Lung microvascular endothelial cell (primary cell): Measurements from ENCODE around the gene LMO7. TPM values are rescaled to one million over a fixed set of nuclear protein-coding genes. Genes with fewer than 3 reads are reported as not detected.

ENCODE experiments used
- DNase-seq, 2 donors: peaks; one replicate each; pipeline versions ENCODE4 v3.0.0 to v3.0.0-alpha.2; 2010; ENCODE audit warnings: low read depth in 2 of 2
- total RNA-seq: library from RNA; depleted of rRNA; stranded (reverse); fragments of >200 nt; gene quantifications from 2 replicates; pipeline ENCODE4 v1.2.1, GENCODE V29; 2014

LMO7 gene
- total RNA-seq, result 25.6 and 31.2 TPM in 2 replicates

- peak; percentile 46 to 53 for DNase-seq
These were observed at the start of gene LMO7 for GRCh38 chr13:75635828-75636435. Gene LMO7, plus strand, starts transcription at chr13:75636330. Its CDS starts 328 bp downstream, at chr13:75636658.

- no peak for DNase-seq
These were observed 48.5 kb upstream of the LMO7 start for GRCh38 chr13:75587679-75588078.

- DNase-seq, result no peak
These were observed 39.4 kb upstream of the LMO7 start for GRCh38 chr13:75596657-75597182.

GRCh38 chr13:75600371-75600770 lies 35.8 kb upstream of the LMO7 start:
- DNase-seq, result no peak

DNA sequence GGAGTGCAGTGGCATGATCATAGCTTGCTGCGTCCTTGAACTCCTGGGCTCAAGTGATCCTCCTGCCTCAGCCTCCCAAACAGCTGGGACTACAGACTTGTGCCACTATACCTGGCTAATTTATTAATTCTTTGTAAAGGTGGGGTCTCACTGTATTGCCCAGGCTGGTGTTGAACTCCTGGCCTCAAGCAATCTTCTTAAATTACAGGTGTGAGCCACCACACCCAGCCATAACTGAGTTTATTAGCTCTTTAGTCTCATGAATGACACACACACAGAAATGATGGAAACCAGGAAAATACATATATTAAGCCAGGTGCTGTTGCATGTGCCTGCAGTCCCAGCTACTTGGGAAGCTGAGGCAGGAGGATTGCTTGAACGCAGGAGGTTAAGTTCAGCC lies 33.1 kb upstream of the LMO7 start:
- DNase-seq, result no peak

DNA sequence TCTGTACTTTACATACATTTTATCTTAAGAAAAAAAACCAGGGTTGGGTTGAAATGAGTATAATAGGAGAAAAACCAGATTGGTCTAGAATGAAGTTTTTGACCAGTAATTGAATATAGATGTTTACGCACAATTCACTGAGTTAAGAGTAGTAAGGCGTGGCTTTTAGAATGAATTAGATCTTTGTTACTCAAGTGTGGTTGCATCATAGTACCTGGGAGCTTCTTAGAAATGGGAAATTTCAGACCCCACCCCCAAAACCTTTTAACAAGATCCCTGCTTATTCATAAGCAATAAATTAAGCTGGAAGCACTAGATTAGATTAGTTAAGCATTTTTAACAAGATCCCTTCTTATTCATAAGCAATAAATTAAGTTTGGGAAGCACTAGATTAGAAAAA lies 28.7 kb upstream of the LMO7 start:
- DNase-seq, result no peak

DNA sequence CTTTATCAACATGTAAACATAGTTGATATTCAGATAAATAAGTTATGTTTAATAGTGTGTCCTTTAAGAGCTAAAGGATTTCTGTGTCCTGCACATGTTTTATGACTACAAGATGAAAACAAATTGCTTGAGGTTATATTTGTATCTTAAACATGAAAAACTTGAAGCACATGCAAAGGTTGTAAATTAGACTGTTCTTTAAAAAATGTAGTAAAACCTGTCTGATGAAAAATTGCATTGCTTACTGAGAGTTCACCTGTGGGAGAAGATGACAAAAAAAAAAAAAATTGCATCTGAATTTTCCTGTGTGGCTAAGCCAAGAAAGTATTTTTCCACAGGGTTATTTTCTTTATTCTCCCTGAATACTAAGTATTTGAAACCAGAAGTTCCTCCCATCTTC lies 25.7 kb upstream of the LMO7 start:
- no peak for DNase-seq

DNA sequence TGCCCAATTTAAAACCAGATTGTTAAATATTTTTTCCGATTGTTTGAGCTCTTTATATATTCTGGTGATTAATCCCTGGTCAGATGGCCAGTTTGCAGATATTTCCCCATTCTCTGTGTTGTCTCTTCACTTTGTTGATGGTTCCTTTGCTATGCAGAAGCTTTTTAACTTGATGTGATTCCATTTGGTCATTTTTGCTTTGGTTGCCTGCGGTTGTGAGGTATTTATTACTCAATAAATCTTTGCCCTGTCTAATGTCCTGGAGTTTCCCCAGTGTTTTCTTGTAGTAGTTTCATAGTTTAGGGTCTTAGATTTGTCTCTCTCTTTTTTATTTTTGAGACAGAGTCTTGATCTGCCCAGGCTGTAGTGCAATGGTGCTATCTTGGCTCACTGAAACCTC lies 23.8 kb upstream of the LMO7 start:
- no peak for DNase-seq

- no peak for DNase-seq
These were observed 18.9 kb upstream of the LMO7 start for GRCh38 chr13:75617230-75617629.

DNA sequence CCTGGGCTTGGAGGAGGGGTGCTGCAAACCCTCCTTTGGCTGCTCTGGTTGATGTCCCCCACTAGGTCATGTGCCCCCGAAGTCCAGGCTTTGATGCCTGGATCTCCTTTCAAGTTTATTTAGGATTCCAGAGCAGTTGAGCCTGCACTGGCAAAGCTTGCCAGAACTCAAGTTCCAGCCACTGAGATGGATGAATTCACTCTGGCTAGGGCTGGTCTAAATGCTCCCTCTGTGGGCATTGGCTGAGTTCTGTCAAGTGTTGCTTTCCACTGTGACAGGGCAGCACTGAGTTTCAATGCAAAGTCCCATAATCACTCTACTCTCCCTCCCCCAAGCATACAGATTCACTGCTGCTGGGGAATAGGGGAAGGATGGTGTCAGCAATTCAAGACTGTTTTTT lies 17.8 kb upstream of the LMO7 start:
- DNase-seq, result no peak

DNA sequence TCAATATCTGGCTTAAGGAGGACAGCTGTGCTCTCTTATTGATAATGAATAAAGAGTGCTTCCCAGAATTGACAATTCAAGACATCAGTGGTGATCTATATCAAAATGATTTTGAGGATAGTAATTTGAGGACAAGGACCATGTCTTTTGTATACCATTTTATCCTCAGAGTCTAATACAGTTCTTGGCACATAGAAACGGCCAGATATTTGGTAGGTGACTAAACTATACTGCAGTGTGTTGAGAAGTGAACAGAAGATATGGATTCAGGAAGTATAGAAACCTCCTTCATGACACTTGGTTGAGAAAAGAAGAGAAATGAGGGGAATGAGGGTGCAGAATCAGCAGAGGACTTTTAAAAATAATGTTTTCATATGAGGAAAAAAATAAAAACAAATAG lies 16.1 kb upstream of the LMO7 start:
- DNase-seq, result no peak

- peak; percentile 15 to 36 for DNase-seq
These were observed 15.0 kb upstream of the LMO7 start for GRCh38 chr13:75621147-75621546.

DNA sequence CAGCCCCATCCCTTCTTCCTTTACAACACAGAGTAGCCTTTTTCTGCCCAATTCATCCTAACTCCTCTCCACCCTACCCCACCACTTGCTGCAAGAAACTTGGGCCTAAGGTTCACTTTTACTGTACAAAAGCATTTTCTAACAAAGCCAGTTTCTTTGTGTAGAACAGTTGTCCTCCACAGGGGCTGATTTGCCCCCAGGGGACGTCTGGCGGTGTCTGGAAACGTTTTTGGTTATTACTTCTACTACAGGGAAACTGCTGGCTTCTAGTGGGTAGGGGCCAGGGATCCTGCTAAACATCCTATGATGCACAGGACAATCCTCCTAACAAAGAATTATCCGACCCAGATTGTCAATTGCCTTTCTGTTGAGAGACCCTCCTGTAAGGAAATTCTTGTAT lies 7.3 kb upstream of the LMO7 start:
- no peak for DNase-seq

- DNase-seq, result peak in 1 of 2 donors; percentile 17
These were observed 2.8 kb upstream of the LMO7 start for GRCh38 chr13:75633285-75633684.

DNA sequence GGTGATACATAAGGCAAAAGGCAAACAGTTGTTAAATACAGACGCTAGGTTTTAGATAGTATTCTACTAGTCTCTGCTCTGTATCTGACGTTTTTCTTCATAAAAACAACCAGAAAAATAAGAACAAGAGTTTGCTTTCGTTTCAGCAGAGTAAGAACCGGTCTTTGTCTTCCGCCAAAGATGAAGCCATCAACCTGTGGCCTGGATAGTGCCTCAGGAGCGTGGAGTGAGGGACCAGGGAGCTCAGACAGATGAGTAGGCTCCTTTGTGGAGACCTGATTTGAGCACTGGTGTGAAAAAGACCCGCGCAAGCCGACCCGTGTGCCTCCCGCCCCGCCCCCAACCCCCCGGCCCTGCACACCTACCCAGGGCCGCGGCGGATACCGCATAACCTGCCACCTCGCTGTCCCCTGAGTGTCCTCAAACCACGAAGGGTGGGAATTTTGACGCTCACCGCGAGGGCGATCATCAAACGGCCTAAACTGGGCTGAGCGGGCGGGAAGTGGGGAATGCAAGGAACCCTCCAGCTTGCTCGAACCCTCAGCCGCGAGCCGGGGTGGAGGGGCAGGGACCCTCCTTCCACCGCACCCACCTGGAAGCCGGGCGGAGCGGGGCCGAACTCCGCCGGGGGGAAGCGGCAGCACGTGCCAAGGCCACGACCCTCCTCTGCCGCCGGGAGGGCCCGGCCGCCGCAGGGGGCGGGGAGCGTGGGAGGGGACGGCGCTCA lies 866 bp upstream of the LMO7 start:
- peak; percentile 6 to 7 for DNase-seq

- DNase-seq, result peak; percentile 27 to 31
These were observed 478 bp downstream of the LMO7 start for GRCh38 chr13:75636436-75637180.

DNA sequence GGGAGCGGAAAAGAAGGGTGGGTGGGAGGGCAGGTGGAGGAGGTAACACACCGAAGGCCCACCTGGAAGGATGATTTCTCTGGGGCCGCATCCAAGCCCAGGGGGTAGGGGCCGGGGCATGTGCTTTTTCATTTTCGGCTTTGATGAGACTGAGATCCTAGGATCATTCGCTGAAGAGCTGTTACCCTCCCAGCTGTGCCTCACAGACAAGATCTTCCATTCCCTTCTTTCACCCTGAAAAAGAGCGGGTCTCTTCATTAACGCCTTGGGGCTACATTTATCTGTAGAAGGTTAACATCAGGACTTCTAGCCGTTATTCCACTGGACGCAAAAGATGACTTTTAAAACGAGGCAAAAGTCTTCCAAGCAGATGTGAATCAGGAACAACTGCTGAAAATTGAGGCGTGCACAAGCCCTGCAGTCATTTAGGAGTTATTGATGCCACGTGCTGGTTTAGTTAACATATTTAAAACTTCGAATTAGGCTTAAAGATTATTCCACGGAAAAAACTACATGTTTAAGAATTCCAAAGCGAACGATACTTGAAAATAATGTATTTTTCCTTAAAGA lies 1.1 kb downstream of the LMO7 start:
- DNase-seq, result peak in 1 of 2 donors; percentile 8

DNA sequence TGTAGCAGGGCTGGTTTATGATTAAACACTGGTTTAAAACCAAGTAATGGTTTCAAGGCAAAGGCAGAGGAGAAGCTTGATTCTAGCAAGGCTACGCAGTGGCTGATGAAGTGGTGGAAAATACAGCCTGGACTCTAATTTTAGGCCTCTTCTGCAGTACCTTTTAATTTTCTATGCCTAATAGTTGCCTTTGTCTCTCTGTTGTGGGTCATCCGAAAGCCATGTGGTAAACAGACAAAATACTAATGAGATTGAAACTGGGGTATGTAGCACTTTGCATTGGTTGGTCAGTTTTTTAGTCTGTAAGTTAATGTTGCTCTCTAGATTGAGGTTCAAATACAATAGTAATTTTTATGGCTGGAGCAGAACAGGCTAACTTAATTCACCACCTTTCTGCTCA lies 3.3 kb downstream of the LMO7 start:
- no peak for DNase-seq

- DNase-seq, result no peak
These were observed 4.9 kb downstream of the LMO7 start for GRCh38 chr13:75641026-75641425.

DNA sequence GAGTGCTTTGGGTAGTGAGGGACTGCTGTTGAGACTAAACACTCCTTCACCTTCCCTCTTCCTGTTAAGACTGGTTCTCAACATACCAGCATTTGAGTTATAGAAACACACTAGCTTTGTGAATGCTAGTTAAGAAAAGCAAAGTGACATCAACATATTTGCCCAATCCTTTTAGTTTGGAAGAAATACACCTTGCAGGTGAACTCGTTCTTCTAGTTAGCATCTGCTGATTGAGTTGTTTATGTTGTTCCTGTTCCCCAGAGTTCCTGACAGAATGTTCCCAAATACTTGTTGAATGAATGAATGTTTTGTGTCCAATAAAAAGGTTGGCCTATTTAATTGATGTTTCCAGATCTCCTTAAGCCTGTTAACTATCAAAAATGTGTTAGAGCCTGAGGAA lies 7.1 kb downstream of the LMO7 start:
- DNase-seq, result no peak

DNA sequence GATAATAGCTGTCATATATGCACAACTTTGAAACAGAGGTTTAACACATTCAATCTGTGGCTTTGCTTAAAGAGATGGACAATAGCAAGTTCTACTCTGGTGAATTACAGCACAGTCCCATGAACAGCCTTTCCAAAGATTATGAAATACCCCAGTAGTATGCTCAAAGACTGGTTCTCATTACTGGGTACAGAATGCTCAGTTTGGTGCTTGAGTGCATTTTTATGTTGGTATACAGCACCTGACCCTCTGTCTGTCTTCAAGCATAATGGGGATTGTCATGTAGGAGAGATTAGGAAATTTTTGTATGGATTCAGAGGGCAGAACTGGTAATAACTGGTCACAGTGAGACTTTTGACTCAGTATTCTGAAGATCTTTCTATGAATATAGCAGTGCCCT lies 7.6 kb downstream of the LMO7 start:
- DNase-seq, result no peak

DNA sequence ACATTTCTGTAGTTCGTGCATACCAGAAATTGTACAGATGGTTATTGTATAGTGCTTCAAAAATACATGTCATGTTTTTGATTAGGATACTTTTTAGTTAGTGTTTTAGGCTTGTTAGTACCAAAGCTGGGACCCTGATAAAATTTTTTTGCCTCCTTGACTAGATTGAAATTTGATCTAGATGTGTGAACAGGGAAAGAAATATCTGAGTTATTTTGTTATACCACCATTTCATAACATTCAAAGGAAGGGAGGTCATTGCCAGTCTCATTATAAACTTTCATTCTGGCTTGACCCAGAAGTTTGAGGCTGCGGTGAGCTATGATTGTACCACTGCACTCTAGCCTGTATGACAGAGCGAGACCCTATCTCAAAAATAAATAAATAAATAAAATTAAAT lies 9.0 kb downstream of the LMO7 start:
- DNase-seq, result no peak
